Small intestine (tissue), 7 donors: ENCODE data around the gene STAMBPL1. TPM values are rescaled to one million over a fixed set of nuclear protein-coding genes. Genes with fewer than 3 reads are reported as not detected.
A peak's percentile ranks its signal among the peaks of the same experiment; 100 is the strongest.

Experiments used
- DNase-seq, 2 donors: peaks; one replicate each; pipeline versions ENCODE4 v3.0.0 to v3.0.0-alpha.2; 2013
- FAIRE-seq: peaks from 2 replicates; lab custom pipeline; 2012; peaks lifted over from hg19 to GRCh38; lab: Jason Lieb, UNC
- H3K27ac ChIP-seq, 3 donors: one replicate each; pipeline ENCODE4 v1.5.1; 2013; ENCODE audit warnings: low read length in 2 of 3, mild to moderate bottlenecking in 2 of 3, control low read depth in 1 of 3, inconsistent platforms in 1 of 3, low read depth in 1 of 3, moderate library complexity in 1 of 3
- H3K27me3 ChIP-seq, 3 donors: one replicate each; pipeline ENCODE4 v1.6.1; 2013; ENCODE audit warnings: low read length in 3 of 3, inconsistent platforms in 1 of 3; ENCODE audit not compliant: control insufficient read depth in 3 of 3, insufficient read depth in 3 of 3
- H3K36me3 ChIP-seq, 3 donors: one replicate each; pipeline ENCODE4 v1.6.1; 2013; ENCODE audit warnings: low read length in 3 of 3, inconsistent platforms in 1 of 3, low read depth in 1 of 3, mild to moderate bottlenecking in 1 of 3, moderate library complexity in 1 of 3; ENCODE audit not compliant: control insufficient read depth in 3 of 3, insufficient read depth in 2 of 3
- H3K4me1 ChIP-seq, 3 donors: one replicate each; pipeline ENCODE4 v1.6.1; 2013; ENCODE audit warnings: low read length in 2 of 3, inconsistent platforms in 1 of 3, low read depth in 1 of 3, mild to moderate bottlenecking in 1 of 3, moderate library complexity in 1 of 3; ENCODE audit not compliant: control insufficient read depth in 3 of 3, insufficient read depth in 2 of 3
- H3K4me3 ChIP-seq, 3 donors: one replicate each; pipeline ENCODE4 v1.5.1; 2013; ENCODE audit warnings: low read length in 3 of 3, control low read depth in 1 of 3, inconsistent platforms in 1 of 3, low read depth in 1 of 3, mild to moderate bottlenecking in 1 of 3, moderate library complexity in 1 of 3
- H3K9me3 ChIP-seq, 2 donors: one replicate each; pipeline ENCODE4 v1.6.1; 2013; ENCODE audit warnings: low read depth in 1 of 2, low read length in 1 of 2; ENCODE audit not compliant: control insufficient read depth in 2 of 2, insufficient read depth in 1 of 2
- WGBS, 3 donors: extraction: QIAGEN DNeasy Blood & Tissue Kit; methylation state at CpG; one replicate each; pipeline ENCODE4 v1.1.7; 2013; 5-methylcytosine and 5-hydroxymethylcytosine counted together
- polyA plus RNA-seq, 4 donors: library from polyadenylated mRNA; stranded (reverse) in 3 of 4; unstranded in 1 of 4; fragments of 200-250 nt in 3 of 4; fragments of 120-200 nt in 1 of 4; gene quantifications; one replicate each; pipeline versions ENCODE4 v1.2.1 to v1.2.3, GENCODE V29; 2013
- donor health status: healthy with polysubstance abuse.
- donor health status: control.
- donor health status: control.
- donor health status: Bipolar disorder and iron deficiency.
- donor health status: healthy.

STAMBPL1 gene
- polyA plus RNA-seq, 4 donors, result 2.9 to 27.7 (median 9.4) TPM

- H3K4me3 ChIP-seq, result no peak overlapping the region
- WGBS, 3 donors, result 95 to 97% (median 96%) methylated on average over 3 of the region's 3 CpGs
- no peak overlapping the region for H3K27ac ChIP-seq
- FAIRE-seq (no peak), DNase-seq (no peak)
- no peaks in the 10 kb centered on the region for H3K9me3 ChIP-seq
- H3K27me3 ChIP-seq, result no peaks in the 10 kb centered on the region
- peaks cover 0 to 15% (median 4%) of the 10 kb centered on the region in 3 donors for H3K36me3 ChIP-seq
- no peaks in the 10 kb centered on the region for H3K4me1 ChIP-seq
These were observed 31.8 kb downstream of the STAMBPL1 start for GRCh38 chr10:88911851-88912250.

GRCh38 chr10:88913127-88913526 lies 33.1 kb downstream of the STAMBPL1 start:
- H3K4me3 ChIP-seq, result no peak overlapping the region
- peak overlapping the region in 2 of 3 donors; percentile 40 to 42 for H3K27ac ChIP-seq
- WGBS, 3 donors, result 61 to 91% (median 87%) methylated on average over 9 of the region's 9 CpGs
- no peaks in the 10 kb centered on the region for H3K9me3 ChIP-seq
- no peak for FAIRE-seq
- peaks cover 0 to 4% (median 0%) of the 10 kb centered on the region in 3 donors for H3K4me1 ChIP-seq
- H3K27me3 ChIP-seq, result no peaks in the 10 kb centered on the region
- H3K36me3 ChIP-seq, result peaks cover 0 to 18% (median 4%) of the 10 kb centered on the region in 3 donors
- peak in 1 of 2 donors; percentile 36 for DNase-seq

- FAIRE-seq (no peak), DNase-seq (peak in 1 of 2 donors; percentile 24)
- Histone ChIP-seq H3K4me1 (peaks cover 0 to 4% (median 0%) of the 10 kb centered on the region in 3 donors), H3K27ac (no peak overlapping the region), H3K4me3 (no peak overlapping the region), H3K9me3 (no peaks in the 10 kb centered on the region), H3K27me3 (no peaks in the 10 kb centered on the region), H3K36me3 (peaks cover 0 to 18% (median 4%) of the 10 kb centered on the region in 3 donors)
- 61 to 73% (median 69%) methylated on average over 5 of the region's 5 CpGs for WGBS, 3 donors
These were observed 33.7 kb downstream of the STAMBPL1 start for GRCh38 chr10:88913788-88914187.

GRCh38 chr10:88915781-88916180 lies 35.7 kb downstream of the STAMBPL1 start:
- WGBS, 3 donors, result 69 to 83% (median 83%) methylated on average over 2 of the region's 2 CpGs
- no peak overlapping the region for H3K4me3 ChIP-seq

GRCh38 chr10:88916231-88916630 lies 36.2 kb downstream of the STAMBPL1 start:
- H3K27ac ChIP-seq, result no peak overlapping the region
- no peaks in the 10 kb centered on the region for H3K9me3 ChIP-seq
- FAIRE-seq, result no peak
- H3K4me3 ChIP-seq, result no peak overlapping the region
- H3K36me3 ChIP-seq, result peaks cover 0 to 19% (median 2%) of the 10 kb centered on the region in 3 donors
- no peaks in the 10 kb centered on the region for H3K27me3 ChIP-seq
- H3K4me1 ChIP-seq, result peaks cover 0 to 4% (median 0%) of the 10 kb centered on the region in 3 donors
- no peak for DNase-seq

More at GRCh38 chr10:88915781-88916180, 35.7 kb downstream of the STAMBPL1 start:
- Histone ChIP-seq H3K27ac (no peak overlapping the region), H3K36me3 (peaks cover 0 to 19% (median 4%) of the 10 kb centered on the region in 3 donors), H3K9me3 (no peaks in the 10 kb centered on the region), H3K4me1 (peaks cover 0 to 4% (median 0%) of the 10 kb centered on the region in 3 donors), H3K27me3 (no peaks in the 10 kb centered on the region)
- no peak for DNase-seq
- no peak for FAIRE-seq

- no peak for DNase-seq
- no peak for FAIRE-seq
- H3K27me3 ChIP-seq, result no peaks in the 10 kb centered on the region
- no peaks in the 10 kb centered on the region for H3K9me3 ChIP-seq
- peaks cover 0 to 4% (median 0%) of the 10 kb centered on the region in 3 donors for H3K4me1 ChIP-seq
- 93 to 96% (median 95%) methylated on average over 3 of the region's 3 CpGs for WGBS, 3 donors
- H3K27ac ChIP-seq, result no peak overlapping the region
- H3K36me3 ChIP-seq, result peaks cover 0 to 19% (median 0%) of the 10 kb centered on the region in 3 donors
- no peak overlapping the region for H3K4me3 ChIP-seq
These were observed 36.9 kb downstream of the STAMBPL1 start for GRCh38 chr10:88916986-88917385.

- Histone ChIP-seq H3K27ac (peak overlapping the region in 2 of 3 donors; percentile 4 to 28), H3K4me1 (peaks cover 0 to 4% (median 0%) of the 10 kb centered on the region in 3 donors), H3K36me3 (peaks cover 0 to 16% (median 0%) of the 10 kb centered on the region in 3 donors), H3K27me3 (no peaks in the 10 kb centered on the region), H3K4me3 (no peak overlapping the region), H3K9me3 (no peaks in the 10 kb centered on the region)
- FAIRE-seq, result peak; percentile 19
- DNase-seq, result peak in 1 of 2 donors; percentile 65
- 94 to 97% (median 95%) methylated on average over 3 of the region's 3 CpGs for WGBS, 3 donors
These were observed 38.3 kb downstream of the STAMBPL1 start for GRCh38 chr10:88918191-88918905.

- peaks cover 0 to 16% (median 2%) of the 10 kb centered on the region in 3 donors for H3K36me3 ChIP-seq
- 82 to 95% (median 93%) methylated on average over 1 of the region's 1 CpG for WGBS, 3 donors
- DNase-seq (no peak), FAIRE-seq (no peak)
- no peaks in the 10 kb centered on the region for H3K27me3 ChIP-seq
- no peak overlapping the region for H3K4me3 ChIP-seq
- no peak overlapping the region for H3K27ac ChIP-seq
- no peaks in the 10 kb centered on the region for H3K9me3 ChIP-seq
- peaks cover 0 to 4% (median 0%) of the 10 kb centered on the region in 3 donors for H3K4me1 ChIP-seq
These were observed 39.0 kb downstream of the STAMBPL1 start for GRCh38 chr10:88919041-88919440.
